HCT116 (cell line): ENCODE measurements around the gene TMPRSS13. TPM values are rescaled to one million over a fixed set of nuclear protein-coding genes. Genes with fewer than 3 reads are reported as not detected.

ENCODE experiments used
- ATAC-seq: fragments of 200-7000 bp; cut with Tn5 transposase; 2 replicates; pipeline ENCODE4 v1.9.1; 2020; ENCODE audit warnings: mild to moderate bottlenecking, moderate library complexity
- BruUV-seq: library from RNA; stranded (reverse); fragments of 400-500 nt; replicated peaks from 2 replicates; lab custom pipeline; 2021; lab: Mats Ljungman, UMichigan
- CTCF ChIA-PET: fragments of 300-600 bp; sonication (Branson Sonifier 250); formaldehyde crosslinking; loops from one replicate; lab custom pipeline; 2021; ENCODE audit warnings: antibody characterized with exemption; lab: Charles Lee
- POLR2A ChIA-PET: fragments of 300-600, 350-600 bp; sonication (Branson Sonifier 250); formaldehyde crosslinking; loops from one replicate; lab custom pipeline; 2021; ENCODE audit warnings: antibody characterized with exemption; lab: Charles Lee
- RAD21 ChIA-PET, 2 experiments: fragments of 300-600 bp; sonication (Branson Sonifier 250); formaldehyde crosslinking; loops; one replicate each; lab custom pipeline; 2023; ENCODE audit warnings: low total read pairs in 2 of 2; ENCODE audit not compliant: uncharacterized antibody in 2 of 2, unreplicated experiment in 2 of 2, low non-redundant PET in 1 of 2; lab: Charles Lee
- DNase-seq: peaks from one replicate; pipeline ENCODE4 v3.0.0-alpha.2; 2010; ENCODE audit warnings: low read depth, low spot score
- H2AFZ ChIP-seq: fragments of 200-600 bp; shearing (Covaris generic), sonication (generic); 2 replicates; pipeline ENCODE4 v1.6.1; 2017; ENCODE audit warnings: low read depth, mixed run types, mixed read lengths, antibody characterized with exemption, low read length; ENCODE audit not compliant: poor library complexity, severe bottlenecking
- H3K27ac ChIP-seq: 2 replicates; pipeline ENCODE4 v1.5.1; 2012; ENCODE audit warnings: low read depth, low read length
- H3K27me3 ChIP-seq: fragments of 200-600 bp; sonication (generic); 2 replicates; pipeline ENCODE4 v1.6.1; 2016; ENCODE audit warnings: mixed run types, low read length, mixed read lengths; ENCODE audit not compliant: insufficient read depth
- H3K36me3 ChIP-seq, 2 experiments: fragments of 200-500 bp in 1 of 2; fragments of 200-600 bp in 1 of 2; sonication (Bioruptor generic) in 1 of 2; sonication (generic) in 1 of 2; 2 replicates each; pipeline versions ENCODE4 v1.5.1 to v1.6.1; 2014 to 2016; ENCODE audit warnings: low read length in 2 of 2, inconsistent platforms in 1 of 2, mixed read lengths in 1 of 2, mixed run types in 1 of 2; ENCODE audit not compliant: insufficient read depth in 2 of 2, control insufficient read depth in 1 of 2
- H3K4me1 ChIP-seq, 2 experiments: fragments of 200-600 bp in 1 of 2; sonication (generic) in 1 of 2; 2 replicates each; pipeline versions ENCODE4 v1.5.1 to v1.6.1; 2012 to 2017; ENCODE audit warnings: low read length in 2 of 2, inconsistent platforms in 1 of 2, mild to moderate bottlenecking in 1 of 2, mixed read lengths in 1 of 2, mixed run types in 1 of 2, moderate library complexity in 1 of 2; ENCODE audit not compliant: insufficient read depth in 2 of 2, control insufficient read depth in 1 of 2
- H3K4me2 ChIP-seq: fragments of 200-600 bp; sonication (generic); 2 replicates; pipeline ENCODE4 v1.6.1; 2017; ENCODE audit warnings: mixed run types, low read length, mixed read lengths
- H3K4me3 ChIP-seq, 2 experiments: fragments of 200-600 bp in 1 of 2; sonication (generic) in 1 of 2; replicated peaks in 1 of 2; 2 replicates each; pipeline ENCODE4 v1.5.1; 2011 to 2016; ENCODE audit warnings: low read length in 2 of 2, control low read depth in 1 of 2, low read depth in 1 of 2, mild to moderate bottlenecking in 1 of 2, mixed read lengths in 1 of 2, mixed run types in 1 of 2
- H3K79me2 ChIP-seq: fragments of 200-600 bp; sonication (generic); 2 replicates; pipeline ENCODE4 v1.6.1; 2017; ENCODE audit warnings: mild to moderate bottlenecking, mixed run types, low read length, moderate library complexity, mixed read lengths; ENCODE audit not compliant: insufficient read depth
- H3K9ac ChIP-seq: fragments of 200-600 bp; sonication (generic); 2 replicates; pipeline ENCODE4 v1.6.1; 2016; ENCODE audit warnings: low read length, mixed read lengths
- H3K9me2 ChIP-seq: fragments of 200-600 bp; sonication (generic), shearing (Covaris generic); 2 replicates; pipeline ENCODE4 v1.6.1; 2017; ENCODE audit warnings: mixed run types, mild to moderate bottlenecking, moderate library complexity; ENCODE audit not compliant: insufficient read depth
- H3K9me3 ChIP-seq, 2 experiments: fragments of 200-500 bp in 1 of 2; fragments of 200-600 bp in 1 of 2; sonication (Bioruptor generic) in 1 of 2; sonication (generic) in 1 of 2; 2 replicates each; pipeline ENCODE4 v1.6.1; 2014 to 2017; ENCODE audit warnings: low read length in 2 of 2, mixed read lengths in 2 of 2, inconsistent platforms in 1 of 2, low read depth in 1 of 2, mild to moderate bottlenecking in 1 of 2, mixed run types in 1 of 2, moderate library complexity in 1 of 2; ENCODE audit not compliant: control insufficient read depth in 1 of 2, insufficient read depth in 1 of 2
- H4K20me1 ChIP-seq: fragments of 200-600 bp; sonication (generic), shearing (Covaris generic); 2 replicates; pipeline ENCODE4 v1.6.1; 2017; ENCODE audit warnings: mixed run types, mild to moderate bottlenecking, moderate library complexity; ENCODE audit not compliant: insufficient read depth
- CBX3 ChIP-seq: IDR thresholded peaks from 2 replicates; pipeline ENCODE4 v1.6.1; 2012; ENCODE audit warnings: low read depth
- CTCF ChIP-seq, 3 experiments: fragments of 200-600 bp in 1 of 3; sonication (generic) in 1 of 3; IDR thresholded peaks in 2 of 3; conservative IDR thresholded peaks in 1 of 3; 2 replicates each; pipeline ENCODE4 v1.5.1; 2012 to 2017; ENCODE audit warnings: low read depth in 2 of 3, low read length in 2 of 3, antibody characterized with exemption in 1 of 3, borderline replicate concordance in 1 of 3, control low read depth in 1 of 3, mild to moderate bottlenecking in 1 of 3, mixed read lengths in 1 of 3, mixed run types in 1 of 3, moderate library complexity in 1 of 3; ENCODE audit not compliant: insufficient read depth in 1 of 3
- EGR1 ChIP-seq: IDR thresholded peaks from 2 replicates; pipeline ENCODE4 v1.6.1; 2012; ENCODE audit warnings: low read depth
- MAX ChIP-seq: IDR thresholded peaks from 2 replicates; pipeline ENCODE4 v1.6.1; 2012
- POLR2A ChIP-seq: IDR thresholded peaks from 2 replicates; pipeline ENCODE4 v1.7.0; 2011; ENCODE audit warnings: borderline replicate concordance; ENCODE audit not compliant: insufficient read depth, insufficient read length; ENCODE audit errors: extremely low read depth
- RAD21 ChIP-seq: IDR thresholded peaks from 2 replicates; pipeline ENCODE4 v1.6.1; 2012; ENCODE audit warnings: low read depth, mild to moderate bottlenecking
- SIN3A ChIP-seq: IDR thresholded peaks from 2 replicates; pipeline ENCODE4 v1.6.1; 2012; ENCODE audit warnings: low read depth
- SRF ChIP-seq: IDR thresholded peaks from 2 replicates; pipeline ENCODE4 v1.6.1; 2012; ENCODE audit warnings: low read depth
- TCF7L2 ChIP-seq: IDR thresholded peaks from 2 replicates; pipeline ENCODE4 v1.7.0; 2011; ENCODE audit warnings: borderline replicate concordance, inconsistent platforms; ENCODE audit not compliant: insufficient read depth, insufficient read length; ENCODE audit errors: extremely low read depth
- ZBTB33 ChIP-seq: IDR thresholded peaks from 2 replicates; pipeline ENCODE4 v1.6.1; 2011; ENCODE audit warnings: mild to moderate bottlenecking, low read length, moderate library complexity; ENCODE audit not compliant: insufficient replicate concordance; ENCODE audit errors: extremely low read depth
- ZNF274 ChIP-seq: fragments of 200-500 bp; sonication (Bioruptor generic); IDR thresholded peaks from 2 replicates; pipeline ENCODE4 v1.6.1; 2014; ENCODE audit warnings: mild to moderate bottlenecking, low read depth, low read length, inconsistent platforms
- intact Hi-C: fragments of 100-400 bp; cut with micrococcal nuclease; formaldehyde crosslinking; loops from 2 replicates; pipeline ENCODE4 v1.10.0; 2022
- total RNA-seq: library from RNA; stranded (reverse); gene quantifications from one replicate; pipeline ENCODE4 v1.2.1, GENCODE V29; 2021; ENCODE audit not compliant: unreplicated experiment

Gene TMPRSS13
- total RNA-seq, 1 experiment from 2014 or later: 0.52 TPM

GRCh38 chr11:117931971-117932370 is 2.8 kb upstream of the TMPRSS13 start:
- ChIA-PET POLR2A (interaction anchor here (1.4 kb wide), 1 partner anchor 25 kb away, joined by 5 read pairs; no protein-coding TSS in a partner anchor), CTCF (interaction anchor here (2.2 kb wide), 1 partner anchor 15 kb away, joined by 7 read pairs; no protein-coding TSS in a partner anchor)
- H2AFZ ChIP-seq: no peak overlapping the region
- H3K9me3 ChIP-seq: no peaks in the 10 kb centered on the region
- H3K4me3 ChIP-seq: no peak overlapping the region
- TF ChIP-seq SIN3A (no peak), RAD21 (no peak), CTCF (IDR thresholded peaks at IDR 0.05 in 2 of 3, conservative IDR thresholded peaks at IDR 0.05 in 1 of 3; ENCODE audit: borderline replicate concordance in 1 of 3, insufficient read depth in 1 of 3, low read depth in 2 of 3, low read length in 2 of 3) (no peak), SRF (no peak), POLR2A (no peak), TCF7L2 (no peak), MAX (no peak), EGR1 (no peak), ZBTB33 (no peak), CBX3 (no peak), ZNF274 (no peak)
- TF ChIP-seq, all 23 proteins: peak for 0
- Histone ChIP-seq H3K36me3 (no peaks in the 10 kb centered on the region), H3K27ac (no peak overlapping the region), H3K9ac (no peak overlapping the region), H3K4me1 (peaks cover 14% of the 10 kb centered on the region in 2 experiments; a peak in 3 of 4 replicates), H3K9me2 (no peaks in the 10 kb centered on the region), H3K79me2 (no peaks in the 10 kb centered on the region), H3K4me2 (no peak overlapping the region), H4K20me1 (no peaks in the 10 kb centered on the region), H3K27me3 (no peaks in the 10 kb centered on the region)
- RAD21 ChIA-PET: no interaction called here
- no TSS peak for BruUV-seq
- intact Hi-C loops: no loop called here
- no peak for DNase-seq
- no peak for ATAC-seq
